GM23248 (cell line): Measurements from ENCODE around the gene IL1RAPL2.

Experiments used
- EZH2 ChIP-seq: fragments of 200-600 bp; sonication (generic); IDR thresholded peaks from 2 replicates; pipeline ENCODE4 v1.6.1; 2018; ENCODE audit warnings: antibody characterized with exemption, mild to moderate bottlenecking; ENCODE audit not compliant: insufficient read depth, poor library complexity, severe bottlenecking
- EZH2phosphoT487 ChIP-seq: fragments of 200-600 bp; sonication (generic); IDR thresholded peaks from 2 replicates; pipeline ENCODE4 v1.6.1; 2018; ENCODE audit warnings: antibody characterized with exemption, moderate library complexity, mild to moderate bottlenecking, low read depth; ENCODE audit not compliant: insufficient read depth

- no peak for TF ChIP-seq EZH2
- no peak for TF ChIP-seq EZH2phosphoT487
Observed at GRCh38 chrX:105488716-105489115, 922.7 kb downstream of the IL1RAPL2 start.
